ENCODE measurements around the gene CHMP2A. TPM values are rescaled to one million over a fixed set of nuclear protein-coding genes. Genes with fewer than 3 reads are reported as not detected.

Gene CHMP2A
- total and polyA plus RNA-seq, 2 experiments from 2014 or later: 88.4 to 196 TPM

- Histone ChIP-seq H2AFZ (no peak overlapping the region), H3K9me3 (ENCODE audit: low read depth) (no peaks in the 10 kb centered on the region), H3K27me3 (no peaks in the 10 kb centered on the region), H3K9me2 (replicated peaks; ENCODE audit: insufficient read depth) (no peaks in the 10 kb centered on the region), H3K4me2 (peak overlapping the region; percentile 77), H3K4me1 (ENCODE audit: insufficient read depth) (peaks cover 16% of the 10 kb centered on the region), H4K20me1 (ENCODE audit: insufficient read depth, poor library complexity, severe bottlenecking) (no peaks in the 10 kb centered on the region), H3K4me3 (peak overlapping the region; percentile 23), H3K79me2 (peaks cover 48% of the 10 kb centered on the region), H3K36me3 (replicated peaks; ENCODE audit: insufficient read depth, low read depth) (no peaks in the 10 kb centered on the region), H3K27ac (peak overlapping the region; percentile 98)
- no peak for TF ChIP-seq EZH2 (IDR thresholded peaks at IDR 0.05; ENCODE audit: borderline replicate concordance)
- TF ChIP-seq CTCF (IDR thresholded peaks at IDR 0.05; ENCODE audit: poor library complexity): no peak
- no peak for TF ChIP-seq EZH2phosphoT487 (IDR thresholded peaks at IDR 0.05; ENCODE audit: low read depth, severe bottlenecking, unreplicated experiment)
- DNase-seq (ENCODE audit: low spot score): peak; percentile 10
- WGBS (ENCODE audit: low lambda C conversion rate, missing lambda C conversion rate): 92% methylated on average over 8 of the region's 8 CpGs
These were observed 5.3 kb upstream of the CHMP2A start for GRCh38 chr19:58560007-58560887.

DNA sequence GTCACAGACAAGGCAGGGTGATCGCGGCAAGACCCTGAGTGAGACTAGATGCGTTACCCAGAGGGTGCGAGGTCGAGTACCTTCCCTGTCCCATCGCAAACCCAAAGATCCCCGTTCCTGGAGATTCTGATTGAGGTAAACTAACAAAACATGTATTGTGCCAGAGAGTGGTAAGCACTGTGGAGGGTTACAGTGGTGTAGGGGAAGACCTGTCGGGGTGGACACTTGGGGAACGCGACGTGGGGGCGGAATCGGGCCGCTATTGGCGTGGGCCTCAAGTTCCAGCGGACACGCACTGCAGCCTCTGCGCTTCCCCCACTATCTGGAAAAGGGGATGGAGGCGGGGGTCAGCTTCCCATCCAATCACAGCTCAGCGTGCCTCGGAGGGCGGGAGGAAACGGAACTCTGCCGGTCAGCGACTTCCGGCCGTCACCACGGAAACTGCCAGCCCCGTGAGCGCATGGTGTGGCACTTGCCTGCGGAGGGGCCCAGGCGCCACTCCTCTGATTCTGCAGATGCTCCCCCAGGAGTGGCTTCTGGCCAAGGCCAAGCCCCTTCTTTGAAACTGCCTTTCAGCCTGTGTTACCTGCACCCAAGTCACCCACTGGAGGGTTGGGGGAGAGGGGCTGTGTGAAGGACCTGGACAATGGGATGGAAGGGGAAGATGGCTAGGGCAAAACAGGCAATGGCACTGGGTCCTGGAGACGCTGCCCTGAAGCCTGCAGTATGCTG is 4.5 kb upstream of the CHMP2A start:
- Histone ChIP-seq H3K27me3 (no peaks in the 10 kb centered on the region), H3K36me3 (replicated peaks; ENCODE audit: insufficient read depth, low read depth) (no peaks in the 10 kb centered on the region), H3K4me2 (peak overlapping the region; percentile 77), H4K20me1 (ENCODE audit: insufficient read depth, poor library complexity, severe bottlenecking) (no peaks in the 10 kb centered on the region), H3K27ac (peak overlapping the region; percentile 98), H3K9me2 (replicated peaks; ENCODE audit: insufficient read depth) (no peaks in the 10 kb centered on the region), H3K9me3 (ENCODE audit: low read depth) (no peaks in the 10 kb centered on the region), H3K79me2 (peaks cover 49% of the 10 kb centered on the region), H3K4me3 (peak overlapping the region; percentile 26), H3K4me1 (ENCODE audit: insufficient read depth) (peaks cover 16% of the 10 kb centered on the region), H2AFZ (peak overlapping the region; percentile 39)
- peak; percentile 94 for DNase-seq (ENCODE audit: low spot score)
- TF ChIP-seq EZH2 (IDR thresholded peaks at IDR 0.05; ENCODE audit: borderline replicate concordance) (no peak), EZH2phosphoT487 (IDR thresholded peaks at IDR 0.05; ENCODE audit: low read depth, severe bottlenecking, unreplicated experiment) (no peak), CTCF (IDR thresholded peaks at IDR 0.05; ENCODE audit: poor library complexity) (no peak)
- WGBS (ENCODE audit: low lambda C conversion rate, missing lambda C conversion rate): under 1% methylated on average over 29 of the region's 33 CpGs

- Histone ChIP-seq H3K9me2 (replicated peaks; ENCODE audit: insufficient read depth) (no peaks in the 10 kb centered on the region), H3K4me3 (peak overlapping the region; percentile 40), H2AFZ (peak overlapping the region; percentile 39), H4K20me1 (ENCODE audit: insufficient read depth, poor library complexity, severe bottlenecking) (no peaks in the 10 kb centered on the region), H3K79me2 (peaks cover 56% of the 10 kb centered on the region), H3K27ac (peak overlapping the region; percentile 98), H3K4me1 (ENCODE audit: insufficient read depth) (peaks cover 22% of the 10 kb centered on the region), H3K36me3 (replicated peaks; ENCODE audit: insufficient read depth, low read depth) (no peaks in the 10 kb centered on the region), H3K9me3 (ENCODE audit: low read depth) (no peaks in the 10 kb centered on the region), H3K27me3 (no peaks in the 10 kb centered on the region), H3K4me2 (peak overlapping the region; percentile 77)
- TF ChIP-seq EZH2 (IDR thresholded peaks at IDR 0.05; ENCODE audit: borderline replicate concordance) (no peak), CTCF (IDR thresholded peaks at IDR 0.05; ENCODE audit: poor library complexity) (peak; percentile 2)
- DNase-seq (ENCODE audit: low spot score): peak; percentile 99
- WGBS (ENCODE audit: low lambda C conversion rate, missing lambda C conversion rate): under 1% methylated on average over 60 of the region's 76 CpGs
These were observed 3.8 kb upstream of the CHMP2A start for GRCh38 chr19:58558623-58559274.

Measured in hepatocyte (in vitro differentiated cells).